Uterus (tissue), 2 donors: ENCODE measurements around the gene TMPRSS9.

Experiments used
- CTCF ChIP-seq, 4 experiments: fragments of 200-600 bp in 2 of 4; fragments of 450-650 bp in 2 of 4; sonication (generic) in 2 of 4; IDR thresholded peaks; one replicate each; pipeline ENCODE4 v1.5.1; 2016 to 2019; ENCODE audit warnings: antibody characterized with exemption in 4 of 4, mild to moderate bottlenecking in 2 of 4, moderate library complexity in 1 of 4
- POLR2A ChIP-seq, 2 donors: fragments of 450-650 bp; IDR thresholded peaks; one replicate each; pipeline ENCODE4 v1.6.1; 2016; ENCODE audit warnings: antibody characterized with exemption in 2 of 2, mild to moderate bottlenecking in 1 of 2, moderate library complexity in 1 of 2

GRCh38 chr19:2315818-2316353, 44.2 kb upstream of the TMPRSS9 start:
- TF ChIP-seq CTCF (IDR thresholded peaks at IDR 0.05): peak in 3 of 4 experiments; percentile 35 to 59 (median 55)
- TF ChIP-seq POLR2A (IDR thresholded peaks at IDR 0.05): no peak
